ENCODE results near the gene IGHMBP2. TPM values are rescaled to one million over a fixed set of nuclear protein-coding genes. Genes with fewer than 3 reads are reported as not detected.

IGHMBP2 gene
- total and polyA plus RNA-seq, 8 donors, result 16.9 to 30.4 (median 19.3) TPM

DNA sequence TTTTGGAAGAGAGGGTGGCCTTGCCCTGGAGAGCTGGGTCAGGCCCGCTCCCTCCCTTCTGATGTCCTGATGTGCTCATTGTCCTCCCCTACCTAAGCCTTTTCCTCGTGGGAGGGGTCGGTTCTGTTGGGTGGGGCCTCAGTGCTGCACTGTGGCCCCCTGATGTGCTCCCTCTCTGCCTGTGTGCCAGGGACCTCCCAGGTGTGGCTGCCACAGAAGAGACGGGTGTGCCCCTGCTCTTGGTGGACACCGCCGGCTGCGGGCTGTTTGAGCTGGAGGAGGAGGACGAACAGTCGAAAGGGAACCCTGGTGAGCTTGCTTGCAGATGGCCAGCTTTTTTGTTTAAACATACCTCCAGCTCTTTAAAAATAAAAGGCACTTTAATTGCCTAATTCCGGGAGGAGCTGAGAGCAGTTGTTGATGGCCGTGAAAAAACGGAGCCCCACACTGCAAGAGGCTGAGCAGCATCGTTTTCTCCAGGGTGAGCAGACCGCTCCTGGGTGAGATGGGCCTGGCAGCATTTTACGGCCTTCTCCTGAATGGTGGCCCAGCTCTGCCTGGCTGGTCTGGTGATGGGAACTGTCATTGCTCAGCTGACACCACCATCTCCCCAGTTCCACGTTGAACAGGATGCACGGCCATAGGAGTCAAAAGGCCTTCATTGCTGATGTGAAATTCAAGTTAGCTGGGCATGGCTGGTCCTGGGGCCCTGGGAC is 30.1 kb downstream of the IGHMBP2 start:
- ATAC-seq (no peak), DNase-seq (no peak)
- peaks cover 0 to under 1% of the 10 kb centered on the region in 2 donors for H3K4me1 ChIP-seq
- peaks cover 0 to 96% of the 10 kb centered on the region in 2 donors for H3K36me3 ChIP-seq
- H3K27me3 ChIP-seq, result no peaks in the 10 kb centered on the region
- no peak overlapping the region for H3K27ac ChIP-seq
- H3K9me3 ChIP-seq, result no peaks in the 10 kb centered on the region
- intact Hi-C loops (cut with DNase I), result loop anchor here in 1 of 2 donors (10.0 kb wide), 1 partner anchor 151 kb away; no protein-coding TSS in a partner anchor
- no peak overlapping the region for H3K4me3 ChIP-seq
- TF ChIP-seq, protein P1, sequence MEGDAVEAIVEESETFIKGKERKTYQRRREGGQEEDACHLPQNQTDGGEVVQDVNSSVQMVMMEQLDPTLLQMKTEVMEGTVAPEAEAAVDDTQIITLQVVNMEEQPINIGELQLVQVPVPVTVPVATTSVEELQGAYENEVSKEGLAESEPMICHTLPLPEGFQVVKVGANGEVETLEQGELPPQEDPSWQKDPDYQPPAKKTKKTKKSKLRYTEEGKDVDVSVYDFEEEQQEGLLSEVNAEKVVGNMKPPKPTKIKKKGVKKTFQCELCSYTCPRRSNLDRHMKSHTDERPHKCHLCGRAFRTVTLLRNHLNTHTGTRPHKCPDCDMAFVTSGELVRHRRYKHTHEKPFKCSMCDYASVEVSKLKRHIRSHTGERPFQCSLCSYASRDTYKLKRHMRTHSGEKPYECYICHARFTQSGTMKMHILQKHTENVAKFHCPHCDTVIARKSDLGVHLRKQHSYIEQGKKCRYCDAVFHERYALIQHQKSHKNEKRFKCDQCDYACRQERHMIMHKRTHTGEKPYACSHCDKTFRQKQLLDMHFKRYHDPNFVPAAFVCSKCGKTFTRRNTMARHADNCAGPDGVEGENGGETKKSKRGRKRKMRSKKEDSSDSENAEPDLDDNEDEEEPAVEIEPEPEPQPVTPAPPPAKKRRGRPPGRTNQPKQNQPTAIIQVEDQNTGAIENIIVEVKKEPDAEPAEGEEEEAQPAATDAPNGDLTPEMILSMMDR (IDR thresholded peaks at IDR 0.05), result no peak

DNA sequence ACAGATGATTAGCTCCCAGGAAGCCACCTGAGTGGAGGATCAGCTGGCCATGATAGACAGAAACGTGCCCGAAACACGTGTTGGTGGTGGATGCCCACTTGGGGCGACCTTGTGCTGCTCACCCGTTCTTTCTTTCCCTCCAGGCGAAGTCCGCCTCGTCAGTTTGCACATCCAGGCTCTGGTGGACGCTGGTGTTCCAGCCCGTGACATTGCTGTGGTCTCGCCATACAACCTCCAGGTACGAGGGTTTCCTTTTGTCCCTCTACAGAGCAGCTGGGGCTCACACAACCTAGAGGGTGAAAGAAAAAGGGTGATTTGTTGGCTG is 30.6 kb downstream of the IGHMBP2 start:
- DNase-seq, result no peak
- H3K27ac ChIP-seq, result no peak overlapping the region
- no peaks in the 10 kb centered on the region for H3K4me1 ChIP-seq
- TF ChIP-seq, protein P1 (IDR thresholded peaks at IDR 0.05), result no peak
- peaks cover 0 to 96% of the 10 kb centered on the region in 2 donors for H3K36me3 ChIP-seq
- H3K4me3 ChIP-seq, result no peak overlapping the region
- no peaks in the 10 kb centered on the region for H3K9me3 ChIP-seq
- intact Hi-C loops (cut with DNase I), result loop anchor here in 1 of 2 donors (10.0 kb wide), 1 partner anchor 151 kb away; no protein-coding TSS in a partner anchor
- no peaks in the 10 kb centered on the region for H3K27me3 ChIP-seq
- ATAC-seq, result no peak

DNA sequence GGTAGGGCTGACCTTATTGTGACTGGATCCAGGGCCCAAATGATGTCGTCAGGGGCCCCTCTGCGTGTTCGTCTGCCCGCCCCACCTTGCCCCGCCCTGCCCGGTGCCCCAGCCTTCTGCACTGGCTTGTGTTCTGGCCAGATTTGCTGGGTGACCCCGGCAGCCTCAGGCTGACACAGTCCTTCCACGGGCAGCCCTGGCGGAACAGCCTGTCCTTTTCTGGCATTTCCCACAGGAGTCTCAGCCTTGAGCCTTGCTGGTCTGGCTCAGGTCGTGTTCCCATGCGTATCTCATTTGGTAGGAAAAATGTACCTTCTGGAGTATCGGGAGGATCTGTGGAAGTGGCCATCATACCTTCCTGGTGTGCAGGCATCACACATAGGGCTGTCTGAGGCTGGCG is 31.0 kb downstream of the IGHMBP2 start:
- Histone ChIP-seq H3K4me1 (no peaks in the 10 kb centered on the region), H3K36me3 (peaks cover 0 to 96% of the 10 kb centered on the region in 2 donors), H3K27me3 (no peaks in the 10 kb centered on the region), H3K9me3 (no peaks in the 10 kb centered on the region), H3K4me3 (no peak overlapping the region), H3K27ac (no peak overlapping the region)
- DNase-seq (no peak), ATAC-seq (no peak)
- intact Hi-C loops (cut with DNase I), result loop anchor here in 1 of 2 donors (10.0 kb wide), 1 partner anchor 150 kb away; no protein-coding TSS in a partner anchor
- TF ChIP-seq, protein P1 (IDR thresholded peaks at IDR 0.05), result no peak

DNA sequence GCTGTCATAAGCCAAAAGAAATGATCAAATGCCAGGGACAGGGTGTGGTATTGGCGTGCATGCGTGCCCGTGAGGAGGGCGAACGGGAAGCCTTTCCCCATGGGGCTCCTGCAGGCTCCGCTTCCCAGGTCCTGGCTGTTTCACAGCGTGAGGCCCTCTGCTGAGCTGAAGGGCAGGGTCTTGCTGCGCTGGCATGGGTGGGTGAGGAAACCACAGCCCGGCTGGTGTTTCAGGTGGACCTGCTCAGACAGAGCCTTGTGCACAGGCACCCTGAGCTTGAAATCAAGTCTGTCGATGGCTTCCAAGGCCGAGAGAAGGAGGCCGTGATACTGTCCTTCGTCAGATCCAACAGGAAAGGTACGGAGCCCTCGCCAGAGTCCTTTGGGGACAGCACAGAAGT is 31.4 kb downstream of the IGHMBP2 start:
- intact Hi-C loops (cut with DNase I), result loop anchor here in 1 of 2 donors (10.0 kb wide), 1 partner anchor 150 kb away; no protein-coding TSS in a partner anchor
- Histone ChIP-seq H3K4me1 (no peaks in the 10 kb centered on the region), H3K9me3 (no peaks in the 10 kb centered on the region), H3K27ac (no peak overlapping the region), H3K36me3 (peaks cover 0 to 96% of the 10 kb centered on the region in 2 donors), H3K27me3 (no peaks in the 10 kb centered on the region), H3K4me3 (no peak overlapping the region)
- TF ChIP-seq, protein P1 (IDR thresholded peaks at IDR 0.05), result no peak
- DNase-seq (no peak), ATAC-seq (no peak)

DNA sequence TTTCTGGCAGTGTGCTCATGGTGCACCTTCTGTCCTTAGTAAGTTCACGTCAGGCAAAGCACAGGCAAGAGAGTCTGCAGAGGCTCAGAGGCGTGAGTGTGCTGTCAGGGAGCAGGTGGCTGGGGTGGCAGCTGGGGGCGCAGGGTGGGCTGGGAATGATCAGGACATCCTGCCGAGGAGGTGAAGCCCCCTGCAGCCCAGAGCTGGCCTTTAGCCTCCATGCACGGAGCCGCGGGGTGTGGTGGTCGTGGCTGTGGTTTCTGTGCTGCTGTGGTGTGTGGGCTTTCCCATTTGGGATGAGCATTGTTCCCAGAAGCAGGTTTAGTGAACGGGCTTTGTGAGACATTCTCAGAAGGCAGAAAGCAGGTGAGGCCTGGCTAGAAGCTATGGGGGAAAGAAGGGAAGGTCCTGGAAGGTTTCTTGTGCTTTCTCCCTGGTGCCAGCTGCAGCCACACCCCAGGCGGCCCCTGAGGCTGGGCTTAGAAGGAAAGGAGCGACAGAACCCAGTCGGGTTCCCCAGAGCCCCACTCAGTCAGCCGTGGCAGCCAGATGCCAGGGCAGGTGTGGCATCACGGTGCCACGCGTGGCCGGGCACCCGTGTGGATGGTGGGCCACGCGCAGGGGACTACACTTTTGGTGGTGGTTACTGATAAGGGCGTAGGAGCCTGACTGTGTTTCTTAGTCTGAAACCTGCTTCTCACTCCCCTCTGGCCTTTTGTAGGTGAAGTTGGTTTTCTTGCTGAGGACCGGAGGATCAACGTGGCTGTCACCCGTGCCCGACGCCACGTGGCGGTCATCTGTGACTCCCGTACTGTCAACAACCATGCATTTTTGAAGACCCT is 32.0 kb downstream of the IGHMBP2 start:
- intact Hi-C loops (cut with DNase I), result loop anchor here in 1 of 2 donors (10.0 kb wide), 1 partner anchor 149 kb away; no protein-coding TSS in a partner anchor
- H3K27ac ChIP-seq, result no peak overlapping the region
- TF ChIP-seq, protein P1 (IDR thresholded peaks at IDR 0.05), result no peak
- no peak overlapping the region for H3K4me3 ChIP-seq
- H3K9me3 ChIP-seq, result no peaks in the 10 kb centered on the region
- ATAC-seq (no peak), DNase-seq (no peak)
- H3K36me3 ChIP-seq, result peaks cover 0 to 96% of the 10 kb centered on the region in 2 donors
- no peaks in the 10 kb centered on the region for H3K4me1 ChIP-seq
- no peaks in the 10 kb centered on the region for H3K27me3 ChIP-seq
